GM19395 (cell line): ENCODE measurements around the gene SEMA3D.

Source experiments
- ATAC-seq: cut with Tn5 transposase; IDR thresholded peaks from one replicate; pipeline ENCODE4 v1.9.1; 2021; ENCODE audit warnings: mild to moderate bottlenecking, moderate library complexity; ENCODE audit not compliant: unreplicated experiment

The SEMA3D gene

GRCh38 chr7:85039196-85039923 lies 147.5 kb downstream of the SEMA3D start:
- ATAC-seq: peak; percentile 91

DNA sequence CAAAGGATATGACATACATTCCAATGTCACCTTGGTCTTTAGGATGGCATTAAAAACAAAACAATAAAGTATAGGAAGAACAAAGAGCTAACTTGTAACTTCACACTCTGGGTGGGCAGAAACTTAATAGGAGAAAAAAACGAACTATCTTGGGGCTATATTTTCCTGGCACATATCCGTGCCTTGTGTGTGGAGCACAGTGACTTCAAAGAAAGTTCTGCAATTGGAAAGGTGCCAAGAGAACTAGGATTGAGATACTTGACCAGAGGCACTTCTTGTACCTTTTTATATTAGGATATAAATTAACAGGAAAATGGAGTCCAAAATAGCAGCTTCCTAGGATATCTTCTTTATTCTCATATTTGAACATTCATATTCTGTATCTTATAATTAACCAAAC lies 148.4 kb downstream of the SEMA3D start:
- no peak for ATAC-seq

- ATAC-seq: no peak
These were observed 153.6 kb downstream of the SEMA3D start for GRCh38 chr7:85033263-85033662.

- no peak for ATAC-seq
These were observed 155.4 kb downstream of the SEMA3D start for GRCh38 chr7:85031475-85031874.

- peak; percentile 71 for ATAC-seq
These were observed 156.0 kb downstream of the SEMA3D start for GRCh38 chr7:85030893-85031292.

GRCh38 chr7:85025312-85025756 lies 161.5 kb downstream of the SEMA3D start:
- ATAC-seq: peak; percentile 88

- no peak for ATAC-seq
These were observed 162.9 kb downstream of the SEMA3D start for GRCh38 chr7:85023916-85024315.

DNA sequence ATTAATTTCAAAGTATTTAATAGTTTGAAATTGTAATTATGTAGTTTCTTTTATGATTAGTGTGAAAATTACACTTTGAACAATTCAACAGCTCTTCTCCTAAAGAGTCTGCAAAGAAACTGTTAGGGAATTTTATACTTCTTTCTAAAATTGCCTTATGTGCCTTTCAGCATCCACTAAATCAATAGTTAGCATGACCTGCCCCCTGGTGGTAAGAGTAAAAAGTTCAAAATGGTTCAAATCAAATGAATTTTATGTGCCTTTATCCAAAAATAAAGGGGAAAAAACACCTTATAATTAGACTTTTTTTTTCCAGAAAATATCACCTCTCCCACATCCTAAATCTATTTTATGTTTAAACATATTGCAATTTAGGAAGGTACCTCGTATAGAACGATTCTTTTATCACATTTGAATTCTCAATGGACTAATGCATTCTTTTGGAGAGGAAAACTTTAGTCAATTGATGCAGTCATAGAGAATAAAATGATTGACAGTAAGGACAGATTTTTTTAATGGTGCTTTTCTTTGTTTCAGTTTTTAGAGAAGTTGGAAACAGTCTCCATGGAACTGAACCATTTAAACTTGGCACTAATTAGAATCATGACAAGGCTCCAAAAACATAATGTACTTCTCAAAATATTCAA lies 163.7 kb downstream of the SEMA3D start:
- ATAC-seq: no peak

DNA sequence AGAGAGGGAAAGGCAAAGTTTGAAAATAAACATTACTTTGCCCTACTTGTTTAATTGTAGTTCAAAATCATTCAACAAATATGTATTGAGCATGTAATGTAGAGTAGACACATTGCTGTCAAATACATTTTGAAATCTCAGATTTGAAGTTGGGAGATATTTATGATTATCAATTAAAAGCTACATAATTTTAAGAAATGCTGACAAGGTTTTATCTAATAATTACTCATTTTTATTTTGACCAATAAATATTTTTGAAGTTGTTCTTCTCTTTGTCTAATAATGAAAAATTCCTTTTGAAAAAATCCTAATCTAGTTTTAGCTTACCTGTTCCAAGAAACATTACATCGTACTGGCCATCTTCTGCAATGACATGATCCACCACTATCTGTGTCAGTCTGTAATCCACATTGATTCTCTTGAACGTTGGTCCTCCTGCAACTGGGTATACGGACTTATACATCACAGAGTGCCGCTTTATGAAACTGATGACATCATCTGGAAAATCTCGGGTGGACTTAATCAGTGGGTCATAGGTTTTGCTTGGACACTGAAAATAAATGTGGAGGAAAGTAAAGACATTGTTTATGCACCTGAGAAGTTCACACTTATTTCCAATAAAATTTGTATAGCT lies 164.7 kb downstream of the SEMA3D start:
- no peak for ATAC-seq

GRCh38 chr7:85021101-85021704 lies 165.7 kb downstream of the SEMA3D start:
- ATAC-seq: no peak

- no peak for ATAC-seq
These were observed 167.1 kb downstream of the SEMA3D start for GRCh38 chr7:85019778-85020177.

DNA sequence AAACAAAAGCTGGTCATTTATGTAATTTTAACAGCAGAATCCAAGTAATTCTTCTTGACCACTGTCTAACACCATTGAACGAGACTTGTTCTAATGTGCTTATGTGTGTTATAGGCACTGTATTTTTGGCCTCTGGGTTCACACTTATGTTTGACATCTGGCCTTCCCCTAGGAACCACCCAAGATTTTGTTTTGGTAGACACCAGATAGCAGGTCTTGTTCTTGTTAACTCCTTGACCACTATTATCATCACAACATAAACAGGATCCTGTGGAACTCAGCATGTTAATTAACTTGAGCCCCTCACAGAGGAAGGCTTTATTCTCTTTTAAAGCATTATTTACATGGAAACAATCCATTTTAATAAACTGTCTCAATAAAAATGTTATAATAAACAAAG lies 167.7 kb downstream of the SEMA3D start:
- no peak for ATAC-seq

DNA sequence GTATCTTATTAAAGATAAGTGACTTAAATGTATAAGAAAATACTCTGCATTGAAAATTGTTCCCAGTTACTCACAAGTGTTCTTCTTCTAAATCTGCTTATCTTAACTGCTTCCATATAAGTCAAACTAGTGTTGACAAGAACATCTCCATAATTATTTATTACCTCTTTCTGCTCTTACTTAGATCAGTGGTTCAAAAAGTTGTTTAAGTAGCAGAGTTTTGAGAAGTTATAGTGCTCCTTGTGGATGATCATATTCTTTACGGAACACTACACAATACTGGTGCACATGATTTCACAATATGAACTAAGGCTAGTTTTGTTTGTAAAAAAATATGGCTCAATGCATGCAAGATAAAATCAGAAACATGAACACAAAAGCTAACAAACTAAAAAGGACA lies 168.4 kb downstream of the SEMA3D start:
- ATAC-seq: no peak

DNA sequence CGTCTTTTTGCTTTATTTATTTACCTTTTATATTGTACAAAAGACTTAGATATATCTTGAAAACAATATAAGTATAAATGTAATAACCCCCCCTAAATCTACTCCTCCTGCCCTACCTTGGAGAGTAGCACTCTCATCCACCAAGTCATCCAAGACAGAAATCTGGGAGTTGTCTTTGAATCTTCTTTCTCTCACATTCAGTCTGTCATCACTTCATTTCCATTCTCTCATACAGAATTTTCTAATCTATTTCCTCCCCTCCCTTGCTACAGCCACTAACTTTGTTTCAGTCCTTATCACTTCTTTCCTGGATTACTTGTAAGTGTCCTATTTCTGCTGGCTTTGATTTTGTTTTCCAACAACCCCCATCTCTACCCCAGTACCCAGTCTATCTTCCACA lies 170.6 kb downstream of the SEMA3D start:
- no peak for ATAC-seq

GRCh38 chr7:85014936-85015660 lies 171.8 kb downstream of the SEMA3D start:
- ATAC-seq: no peak

DNA sequence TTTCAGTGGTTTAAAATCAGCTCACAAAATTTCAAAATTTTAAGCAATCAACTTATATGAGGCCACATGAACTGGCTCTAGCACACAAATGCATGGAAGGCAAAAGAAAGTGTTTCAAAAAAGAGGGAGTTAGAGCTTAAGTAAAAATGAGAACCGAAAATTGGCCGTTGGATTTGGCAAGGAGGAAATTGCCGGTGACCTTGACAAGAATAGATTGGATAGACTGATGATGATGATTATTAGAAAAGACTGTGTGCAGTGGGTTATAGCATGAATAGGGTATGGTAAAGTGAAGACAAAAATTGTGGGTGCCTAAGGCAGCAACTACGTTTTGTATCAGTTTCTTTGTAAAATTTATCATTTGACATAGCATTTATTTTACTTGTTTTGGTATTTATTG lies 175.7 kb downstream of the SEMA3D start:
- ATAC-seq: no peak

GRCh38 chr7:85010306-85010705 lies 176.6 kb downstream of the SEMA3D start:
- no peak for ATAC-seq

- no peak for ATAC-seq
These were observed 180.1 kb downstream of the SEMA3D start for GRCh38 chr7:85006754-85007153.

- ATAC-seq: no peak
These were observed 182.5 kb downstream of the SEMA3D start for GRCh38 chr7:85004402-85004801.

DNA sequence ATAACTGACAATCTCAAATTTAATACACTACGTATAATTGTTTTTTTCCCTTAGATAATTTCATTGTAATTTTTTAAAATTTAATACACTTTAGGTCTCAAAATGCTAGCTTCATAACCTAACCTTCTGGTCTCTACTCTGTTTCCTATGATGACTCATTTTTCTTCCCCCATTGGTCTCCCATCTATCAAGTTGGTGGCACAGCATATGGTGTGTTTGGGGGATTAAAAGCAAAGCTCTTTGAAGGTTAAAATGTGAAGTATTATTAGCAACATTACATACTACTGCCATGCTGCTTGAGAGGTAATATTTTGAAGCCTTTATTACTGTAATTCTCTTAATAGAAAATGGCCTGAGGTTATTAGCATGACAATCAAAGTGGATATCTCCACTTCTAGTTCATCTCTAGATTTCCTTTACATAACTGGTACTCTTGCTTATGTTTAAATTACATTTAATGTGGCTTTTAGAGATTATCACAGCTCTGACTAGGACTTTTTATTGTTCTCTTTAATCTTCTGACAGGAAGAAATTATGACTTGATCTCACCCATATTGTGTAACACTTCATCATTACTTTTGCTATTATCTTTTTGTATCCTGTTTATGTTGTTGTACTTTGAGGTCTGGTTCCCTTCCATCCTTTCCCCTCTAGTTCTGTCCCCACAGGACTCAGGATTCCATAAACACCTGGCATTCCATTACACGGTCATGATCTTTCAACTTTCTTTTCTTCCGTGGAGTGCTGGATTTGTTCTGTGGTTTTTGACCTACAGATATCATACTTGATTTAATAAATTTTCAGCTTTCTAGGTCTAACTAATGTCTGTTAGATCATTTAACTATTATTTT lies 185.1 kb downstream of the SEMA3D start:
- ATAC-seq: no peak
